OCI-M2 (cell line): ENCODE results near the gene ZBTB7C.

Source experiments
- DNase-seq: peaks from one replicate; lab custom pipeline; 2025; ENCODE audit not compliant: unreplicated experiment; lab: John Stamatoyannopoulos, UW

ZBTB7C gene

DNA sequence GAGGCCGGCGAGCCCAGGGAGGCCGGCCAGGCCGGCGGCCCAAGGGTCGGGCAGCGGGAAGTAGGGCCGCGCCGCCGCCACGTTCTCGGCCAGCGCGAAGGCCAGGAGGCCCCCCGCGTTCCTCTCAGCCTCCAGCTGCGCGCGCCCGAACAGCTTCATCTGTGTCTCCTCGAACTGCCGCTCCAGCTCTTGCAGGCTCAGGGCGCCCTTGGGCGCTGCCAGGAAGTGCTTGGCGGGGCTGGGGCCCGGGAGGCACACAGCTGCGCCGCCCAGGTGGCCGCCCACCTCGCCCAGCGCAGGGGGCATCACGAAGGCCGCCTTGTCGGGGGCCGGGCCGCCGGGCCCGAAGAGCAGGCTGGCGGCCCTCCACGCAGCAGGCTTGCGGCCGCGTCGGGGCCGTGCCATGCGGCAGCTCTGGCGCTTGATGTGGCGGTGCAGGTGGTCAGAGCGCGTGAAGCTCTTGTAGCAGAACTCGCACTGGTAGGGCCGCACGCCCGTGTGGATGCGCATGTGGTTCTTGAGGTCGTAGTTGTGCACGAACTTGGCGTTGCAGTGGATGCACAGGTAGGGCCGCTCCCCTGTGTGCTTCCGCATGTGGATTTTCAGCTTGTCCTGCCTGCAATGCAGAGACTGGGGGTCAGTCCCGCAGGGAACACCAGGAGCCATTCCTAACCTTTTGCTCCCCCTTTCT lies 379.7 kb downstream of the ZBTB7C start:
- DNase-seq, result no peak

- DNase-seq, result no peak
Measured at GRCh38 chr18:48028696-48029095, 380.5 kb downstream of the ZBTB7C start.

DNA sequence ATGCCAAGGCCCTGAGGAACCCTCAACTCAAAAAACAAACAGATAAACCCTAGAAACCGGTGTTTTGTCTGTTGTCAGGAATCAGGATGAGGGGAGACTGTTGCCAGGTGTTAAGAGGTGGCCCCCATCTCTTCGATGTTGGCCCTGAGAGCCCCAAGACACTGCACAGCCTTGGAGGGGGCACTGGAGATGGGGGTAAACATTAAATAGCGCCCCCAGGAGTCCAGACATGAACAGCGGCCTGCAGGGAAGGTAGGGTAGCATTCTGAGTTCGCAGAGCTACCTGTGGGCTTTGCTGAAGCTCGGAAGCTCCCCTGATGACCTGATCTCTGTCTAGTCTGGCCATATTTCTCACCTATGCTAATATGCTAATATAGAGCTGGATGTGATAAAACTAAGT lies 381.1 kb downstream of the ZBTB7C start:
- DNase-seq, result no peak

DNA sequence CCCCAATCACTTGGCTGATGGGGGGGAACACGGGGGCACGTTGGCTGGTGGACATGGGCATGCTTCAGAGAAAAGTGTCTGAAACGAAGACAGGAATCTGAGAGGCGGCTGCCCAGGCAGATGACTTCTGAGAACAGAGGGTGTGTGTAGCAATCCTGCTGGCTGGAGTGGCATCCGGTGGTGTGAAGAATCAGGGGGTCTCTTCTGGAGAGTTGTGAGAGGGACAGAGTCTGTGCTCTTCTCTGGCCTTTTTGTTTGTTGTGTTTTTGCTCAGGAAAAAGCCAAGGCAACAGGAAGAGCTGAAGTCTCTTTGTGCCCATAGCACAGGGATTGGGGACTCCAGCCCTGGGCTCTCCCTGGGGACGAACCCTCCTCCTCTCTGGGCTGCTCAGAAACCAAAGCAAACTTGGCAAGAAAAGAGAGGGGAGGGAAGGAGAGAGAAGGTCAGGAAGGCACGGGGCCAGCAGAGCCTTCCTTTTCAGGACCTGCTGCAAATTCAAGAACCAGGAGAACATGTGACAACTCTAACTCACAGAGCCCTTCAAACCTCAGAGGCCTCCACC lies 381.7 kb downstream of the ZBTB7C start:
- no peak for DNase-seq

- no peak for DNase-seq
Measured at GRCh38 chr18:48026216-48026615, 383.0 kb downstream of the ZBTB7C start.

- DNase-seq, result no peak
Measured at GRCh38 chr18:48024881-48025660, 384.1 kb downstream of the ZBTB7C start.

DNA sequence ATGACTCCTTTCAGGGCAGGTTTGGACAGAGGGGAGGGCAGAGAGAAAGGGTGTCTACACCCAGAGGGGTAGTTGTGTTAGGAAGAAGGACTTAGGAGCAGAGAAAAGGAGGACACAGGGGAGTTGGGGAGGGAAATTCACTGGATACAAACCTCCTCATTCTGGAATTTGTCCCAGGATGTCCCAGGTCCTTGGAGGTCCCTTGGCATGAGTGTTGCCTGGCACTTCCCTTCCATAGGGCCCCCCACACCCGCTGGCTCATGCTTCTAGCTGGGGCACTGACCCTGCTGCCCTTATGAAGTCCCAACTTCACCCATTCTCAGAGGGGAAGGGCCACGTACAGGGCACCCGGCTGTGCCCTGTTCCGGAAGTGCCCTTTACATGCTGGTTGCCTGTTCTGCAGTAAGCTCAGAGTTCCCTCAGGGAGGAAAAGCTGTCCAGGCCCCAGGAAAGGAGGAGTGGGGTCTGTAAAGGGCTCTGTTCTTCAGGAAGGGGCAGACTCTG lies 385.1 kb downstream of the ZBTB7C start:
- DNase-seq, result no peak

- no peak for DNase-seq
Measured at GRCh38 chr18:48023334-48024008, 385.7 kb downstream of the ZBTB7C start.

DNA sequence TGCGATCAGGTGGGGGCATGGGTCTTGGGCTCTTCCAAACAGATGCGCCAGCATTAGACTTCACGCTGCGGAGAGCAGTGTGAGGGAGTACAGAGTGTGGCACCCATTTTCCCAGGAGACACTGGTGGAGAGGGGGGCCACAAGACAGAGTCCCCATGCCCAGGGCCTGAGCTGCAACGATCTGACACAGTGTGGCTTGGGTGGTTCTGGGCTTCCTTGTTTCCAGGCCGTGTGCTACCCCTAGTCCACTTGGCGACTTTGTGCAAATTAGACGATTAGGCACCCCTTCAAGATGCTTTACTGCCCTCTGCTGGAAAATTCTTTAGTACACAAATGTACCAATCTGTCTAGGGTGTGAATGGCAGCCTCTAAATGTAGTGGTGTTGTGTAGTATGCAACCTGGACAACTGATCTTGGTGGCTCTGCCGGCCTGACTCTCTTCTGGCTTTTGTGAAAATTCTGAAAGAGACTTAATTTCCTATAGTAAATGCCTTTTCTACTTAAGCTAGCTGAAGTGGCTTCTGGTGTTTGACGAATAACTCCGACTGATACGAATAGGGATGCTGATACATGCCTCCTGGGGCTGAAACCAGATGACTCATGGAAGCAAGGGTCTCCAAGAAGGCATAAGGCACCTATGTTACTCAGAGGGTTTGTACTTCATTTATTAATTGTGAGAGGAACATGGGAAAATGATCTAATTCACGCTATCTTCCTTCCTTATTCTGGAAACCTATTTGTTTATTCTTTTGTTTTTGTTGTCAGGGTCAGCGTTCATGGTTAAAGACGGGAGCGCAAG lies 386.5 kb downstream of the ZBTB7C start:
- no peak for DNase-seq

DNA sequence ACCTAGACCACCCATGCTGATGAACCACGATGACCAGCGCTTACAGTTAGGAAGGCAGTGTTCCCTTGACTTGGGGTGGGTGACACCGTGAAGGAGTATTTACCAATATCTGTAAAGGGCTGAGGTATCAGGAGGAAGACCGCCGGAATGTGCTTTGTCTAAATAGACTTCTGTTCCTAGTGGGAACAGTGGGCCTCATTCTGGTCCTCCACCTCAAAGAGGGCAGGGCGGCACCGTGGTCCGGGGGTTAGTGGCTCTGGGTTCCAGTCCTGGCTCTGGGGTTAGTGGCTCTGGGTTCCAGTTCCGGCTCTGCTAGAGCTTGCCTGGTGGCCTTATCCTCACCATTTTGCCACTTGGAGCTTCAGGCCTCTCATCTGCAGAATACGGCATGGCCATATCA lies 387.2 kb downstream of the ZBTB7C start:
- no peak for DNase-seq

DNA sequence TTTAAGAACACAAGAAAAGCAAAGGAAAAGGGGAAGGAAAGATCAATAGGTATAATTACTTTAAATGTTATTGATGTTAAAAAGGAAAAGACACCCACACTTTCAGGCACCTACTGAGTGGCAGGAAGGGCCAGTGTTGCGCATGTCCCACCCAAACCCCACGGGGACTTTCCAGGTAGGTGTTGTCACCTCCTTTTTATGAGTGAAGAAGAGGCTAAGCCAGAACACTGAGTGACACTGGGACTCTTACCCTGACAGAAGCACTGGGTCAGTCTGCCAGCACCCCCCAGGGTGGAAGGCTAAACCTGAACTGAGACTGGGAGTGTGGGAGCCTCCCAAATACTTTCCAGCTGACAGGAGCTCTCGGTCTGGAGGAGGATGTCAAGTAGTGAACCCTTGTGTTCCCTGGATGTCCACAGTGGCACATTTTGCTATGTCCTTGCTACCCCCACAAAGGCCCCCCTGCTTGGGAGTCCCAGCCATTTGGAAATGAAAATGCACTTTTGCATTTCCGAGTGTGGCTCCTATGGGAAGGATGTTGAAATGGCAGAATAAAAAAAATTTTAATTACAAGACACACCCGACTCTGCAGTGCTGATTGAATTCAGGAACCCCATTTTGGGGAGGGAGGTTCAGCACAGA lies 387.8 kb downstream of the ZBTB7C start:
- no peak for DNase-seq

DNA sequence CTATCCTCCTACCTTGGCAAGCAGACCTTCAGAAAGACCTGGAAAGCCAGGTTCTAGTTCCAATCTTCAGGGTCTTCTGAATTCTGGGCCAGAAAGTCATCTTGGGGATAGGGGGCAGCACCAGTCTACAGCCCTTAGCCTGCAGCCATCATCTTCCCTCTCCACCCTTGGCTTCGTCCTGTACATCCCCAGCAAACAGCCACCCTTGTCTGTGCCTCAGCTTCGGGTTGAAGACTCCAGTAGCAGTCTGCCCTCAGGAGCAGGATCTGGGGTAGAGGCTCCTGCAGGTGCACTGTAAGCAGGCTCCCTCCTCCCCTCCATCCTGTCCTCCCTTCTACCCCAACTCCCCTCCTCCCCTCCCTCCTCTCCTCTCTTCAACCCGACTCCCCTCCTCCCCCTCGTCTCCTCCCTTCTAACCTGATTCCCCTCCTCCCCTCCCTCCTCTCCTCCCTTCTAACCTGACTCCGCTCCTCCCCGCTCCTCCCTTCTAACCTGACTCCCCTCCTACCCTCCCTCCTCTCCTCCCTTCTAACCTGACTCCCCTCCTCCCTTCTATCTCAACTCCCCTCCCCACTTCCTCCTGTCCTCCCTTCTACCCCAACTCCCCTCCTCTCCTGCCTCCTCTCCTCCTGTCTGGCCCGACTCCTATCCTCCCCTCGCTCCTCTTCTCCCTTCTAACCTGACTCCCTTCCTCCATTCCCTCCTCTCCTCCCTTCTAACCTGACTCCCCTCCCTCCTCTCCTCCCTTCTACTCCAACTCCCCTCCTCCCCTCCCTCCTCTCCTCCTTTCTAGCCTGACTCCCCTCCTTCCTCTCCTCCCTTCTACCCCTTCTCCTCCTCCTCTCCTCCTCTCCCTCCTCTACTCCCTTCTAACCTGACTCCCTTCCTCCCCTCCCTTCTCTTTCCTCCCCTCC lies 388.6 kb downstream of the ZBTB7C start:
- DNase-seq, result no peak

DNA sequence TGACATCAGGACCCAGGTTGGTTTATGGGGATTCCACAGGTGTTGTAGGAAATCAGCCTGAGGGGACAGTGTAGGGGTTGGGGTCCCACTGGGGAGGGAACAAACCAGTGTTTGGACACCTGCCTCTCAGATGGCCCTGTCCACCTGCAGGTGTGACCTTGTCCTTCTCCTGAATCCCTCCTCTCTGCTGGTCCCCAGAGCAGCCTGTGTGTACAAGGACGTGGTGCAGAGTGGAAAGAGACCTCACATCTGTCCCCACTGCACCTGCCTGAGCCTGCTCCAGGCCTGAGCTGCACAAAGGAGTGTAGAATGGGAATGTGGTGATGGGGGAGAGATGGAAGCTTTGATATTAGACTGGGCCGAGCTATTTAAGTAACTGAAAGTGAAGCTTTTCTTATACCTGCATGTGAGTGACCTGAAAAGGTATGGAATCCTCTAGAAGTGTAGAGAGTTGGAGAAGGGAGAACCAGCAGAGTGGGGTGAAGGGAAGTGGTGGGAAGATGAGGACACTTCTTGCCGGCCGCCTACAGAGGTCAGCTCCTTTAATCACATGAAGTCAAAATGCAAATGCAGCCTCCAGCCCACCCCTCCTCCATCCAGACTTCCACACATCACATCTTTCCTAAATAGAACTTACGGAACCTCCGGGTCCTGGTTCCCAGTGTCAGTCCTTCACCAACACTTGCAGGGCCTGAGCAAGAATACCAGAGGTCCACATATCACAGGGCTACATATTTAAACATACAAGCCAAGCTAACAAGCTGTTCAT lies 389.4 kb downstream of the ZBTB7C start:
- DNase-seq, result no peak

DNA sequence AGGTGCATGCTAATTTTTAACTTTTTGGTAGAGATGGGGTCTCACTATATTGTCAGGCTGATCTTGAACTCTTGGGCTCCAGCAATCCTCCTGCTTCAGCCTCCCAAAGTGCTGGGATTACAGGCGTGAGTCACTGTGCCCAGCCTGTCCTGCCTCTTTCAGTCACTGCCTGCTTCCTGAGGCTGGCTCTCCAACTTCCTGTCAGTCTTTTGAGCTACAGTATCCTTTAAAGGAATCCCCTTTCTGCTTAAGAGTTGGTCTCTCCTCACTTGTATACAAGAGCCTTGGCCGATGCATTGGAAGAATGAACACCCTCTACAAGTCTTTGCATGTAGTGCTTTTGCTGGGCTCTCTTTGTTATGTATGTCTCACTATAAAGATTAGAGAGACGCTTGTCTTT lies 390.3 kb downstream of the ZBTB7C start:
- no peak for DNase-seq

- no peak for DNase-seq
Measured at GRCh38 chr18:48017635-48018034, 391.5 kb downstream of the ZBTB7C start.

GRCh38 chr18:48013162-48013561 lies 396.0 kb downstream of the ZBTB7C start:
- DNase-seq, result no peak

DNA sequence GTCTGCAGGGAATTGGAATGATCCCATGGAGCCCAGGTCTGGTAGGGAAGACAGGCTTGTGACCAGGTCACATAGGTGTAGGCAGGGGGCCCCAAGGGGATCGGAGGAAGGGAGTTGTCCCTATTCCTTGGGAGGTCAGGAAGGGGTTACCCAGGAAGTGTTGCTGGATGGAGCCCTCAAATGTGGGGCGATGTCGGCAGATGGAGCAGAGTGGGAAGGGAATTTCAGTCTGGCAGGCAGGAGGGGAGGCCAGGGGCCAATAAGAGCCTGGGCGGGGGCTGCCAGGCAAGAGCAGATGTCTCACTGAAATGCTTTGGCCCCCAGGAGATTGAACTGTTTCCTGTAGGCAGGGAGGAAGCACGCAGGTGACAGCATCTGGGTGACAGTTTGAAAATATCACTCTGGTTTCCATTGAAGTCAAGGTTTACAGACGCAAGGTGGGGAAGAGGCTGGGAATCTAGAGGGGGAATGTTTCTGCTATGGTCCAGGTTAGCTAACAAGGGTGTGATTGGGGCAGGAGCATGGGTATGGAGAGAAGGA lies 397.2 kb downstream of the ZBTB7C start:
- no peak for DNase-seq

GRCh38 chr18:48010264-48010663 lies 398.9 kb downstream of the ZBTB7C start:
- DNase-seq, result no peak
